NCI-H1417 (cell line): ENCODE data around the gene KRTAP6-1.

Source experiments
- DNase-seq, 3 experiments: peaks; one replicate each; lab custom pipeline; 2025; lab: John Stamatoyannopoulos, UW

The KRTAP6-1 gene

DNA sequence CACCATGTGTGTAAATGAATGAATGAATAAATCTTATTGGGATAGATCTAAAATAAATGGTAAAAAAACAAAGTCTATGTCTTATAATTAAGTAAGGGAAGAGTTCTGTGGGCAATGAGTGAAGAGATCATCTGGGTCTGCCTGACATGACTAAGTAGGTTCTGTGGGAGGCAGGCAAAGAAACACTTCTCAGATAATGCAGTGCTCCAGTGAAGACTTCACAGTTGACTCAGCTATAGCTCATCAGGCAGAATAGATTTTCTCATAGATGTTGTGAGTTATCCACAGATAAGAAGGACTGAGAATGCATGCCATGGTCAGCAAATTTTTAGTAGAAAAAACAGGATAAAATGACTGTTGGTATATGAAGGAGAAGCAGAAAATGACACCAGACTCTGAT, 36.0 kb downstream of the KRTAP6-1 start:
- no peak for DNase-seq

DNA sequence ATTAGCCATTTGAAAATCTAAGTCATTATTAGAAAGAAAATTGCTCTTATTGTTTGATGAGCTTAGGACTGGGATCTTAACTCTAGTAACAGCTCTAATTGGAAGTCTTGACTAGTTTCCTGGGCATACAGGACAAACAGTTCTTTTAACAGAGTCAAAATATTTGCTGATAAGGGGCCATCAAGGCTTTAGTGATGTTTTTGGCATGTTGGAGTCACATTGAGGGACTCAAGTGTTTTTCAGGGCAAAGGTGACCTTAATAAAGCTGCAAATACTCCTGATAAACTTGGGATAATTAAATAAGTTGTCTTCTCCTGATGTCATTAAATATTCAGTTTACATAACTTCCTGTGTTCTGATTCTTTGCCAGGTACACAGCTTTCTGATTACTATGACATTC, 46.1 kb downstream of the KRTAP6-1 start:
- peak in 1 of 3 experiments; percentile 17 for DNase-seq

DNA sequence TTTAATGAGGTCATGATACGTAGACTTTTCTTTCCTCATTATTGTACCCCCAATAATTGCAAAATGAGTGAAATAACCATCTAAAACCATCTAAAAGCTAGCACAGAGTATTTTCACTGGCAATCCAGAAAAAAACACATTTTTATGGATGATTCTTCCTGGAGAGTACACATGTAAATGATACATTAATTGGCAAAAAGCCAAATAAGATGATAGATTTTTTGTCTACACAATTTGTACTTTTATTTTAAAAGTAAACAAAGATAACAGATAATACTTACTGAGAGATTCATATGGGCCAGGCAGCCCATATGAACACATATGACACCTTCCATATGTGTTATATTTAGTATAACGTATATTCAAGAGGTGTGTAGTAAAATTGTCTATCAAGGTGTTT, 50.1 kb downstream of the KRTAP6-1 start:
- DNase-seq = no peak
